Measurements from ENCODE around the gene DENND6B. TPM values are rescaled to one million over a fixed set of nuclear protein-coding genes. Genes with fewer than 3 reads are reported as not detected.

The DENND6B gene
- total RNA-seq, 1 donor from 2014 or later: 7.7 TPM

DNA sequence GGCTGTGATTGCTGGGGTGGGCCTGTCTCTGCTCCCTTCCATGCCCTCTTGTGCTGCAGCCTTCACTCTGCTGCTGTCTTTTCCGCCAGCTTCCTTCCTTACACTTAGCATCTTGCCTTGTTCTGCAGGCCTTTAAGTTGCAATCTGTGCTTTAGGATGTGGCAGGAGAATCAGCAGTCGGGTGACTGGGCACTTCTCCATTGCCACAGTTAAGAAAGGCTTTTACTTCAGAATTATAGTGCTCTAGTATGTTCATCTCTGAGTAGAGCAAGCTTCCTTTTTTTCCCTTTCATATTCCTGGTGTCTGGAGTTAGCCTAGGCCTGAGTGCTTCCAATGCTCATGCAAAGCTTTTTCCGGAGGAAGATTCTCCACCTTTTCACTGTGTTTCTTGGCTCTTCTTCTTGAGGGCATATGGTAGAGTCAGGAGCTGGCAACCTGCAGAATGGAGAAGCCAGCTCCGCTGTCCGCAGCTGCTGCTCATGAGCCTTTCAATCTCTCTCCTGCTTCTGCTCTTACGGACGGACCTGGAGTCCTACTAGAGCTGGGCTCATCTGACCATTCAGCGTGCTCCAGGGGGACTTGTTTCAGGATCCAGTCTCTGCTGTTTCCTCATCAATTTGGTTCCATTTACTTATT lies 36.5 kb upstream of the DENND6B start:
- Mint-ChIP-seq H3K4me1 (ENCODE audit: low read depth) (peaks cover 21% of the 10 kb centered on the region), H3K4me3 (ENCODE audit: unreplicated experiment) (no peak overlapping the region), H3K9me3 (ENCODE audit: low read depth) (no peaks in the 10 kb centered on the region), H3K36me3 (ENCODE audit: low read depth) (peaks cover 6% of the 10 kb centered on the region), H3K27ac (ENCODE audit: unreplicated experiment) (no peak overlapping the region), H3K27me3 (ENCODE audit: low read depth) (no peaks in the 10 kb centered on the region)
- DNase-seq (ENCODE audit: low spot score): no peak
- no peak for TF ChIP-seq CTCF (IDR thresholded peaks at IDR 0.05)

DNA sequence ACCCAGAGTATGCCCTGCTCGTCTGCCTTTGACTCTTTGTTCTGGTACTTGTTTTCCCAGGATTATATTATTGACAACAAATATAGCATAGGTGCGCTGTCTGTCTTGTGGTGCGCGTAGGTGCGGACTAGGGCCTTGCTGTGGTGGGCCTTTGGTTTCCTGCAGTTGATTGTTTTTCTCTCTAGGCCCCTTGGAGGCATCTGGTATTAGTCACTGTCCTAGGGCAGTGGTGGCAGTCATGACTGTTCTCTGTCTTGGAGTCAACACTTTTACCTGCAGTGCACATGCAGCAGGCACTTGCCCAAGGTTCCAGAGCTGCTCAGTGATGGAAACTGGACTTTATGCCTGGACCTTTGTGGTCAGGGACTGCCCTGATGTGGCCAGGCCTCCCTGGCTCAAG lies 34.9 kb upstream of the DENND6B start:
- no peak overlapping the region for H3K4me3 Mint-ChIP-seq (ENCODE audit: unreplicated experiment)
- H3K4me1 Mint-ChIP-seq (ENCODE audit: low read depth): peaks cover 15% of the 10 kb centered on the region
- H3K27ac Mint-ChIP-seq (ENCODE audit: unreplicated experiment): no peak overlapping the region
- no peaks in the 10 kb centered on the region for H3K9me3 Mint-ChIP-seq (ENCODE audit: low read depth)
- H3K36me3 Mint-ChIP-seq (ENCODE audit: low read depth): peaks cover 3% of the 10 kb centered on the region
- no peak for TF ChIP-seq CTCF (IDR thresholded peaks at IDR 0.05)
- H3K27me3 Mint-ChIP-seq (ENCODE audit: low read depth): no peaks in the 10 kb centered on the region
- no peak for DNase-seq (ENCODE audit: low spot score)

DNA sequence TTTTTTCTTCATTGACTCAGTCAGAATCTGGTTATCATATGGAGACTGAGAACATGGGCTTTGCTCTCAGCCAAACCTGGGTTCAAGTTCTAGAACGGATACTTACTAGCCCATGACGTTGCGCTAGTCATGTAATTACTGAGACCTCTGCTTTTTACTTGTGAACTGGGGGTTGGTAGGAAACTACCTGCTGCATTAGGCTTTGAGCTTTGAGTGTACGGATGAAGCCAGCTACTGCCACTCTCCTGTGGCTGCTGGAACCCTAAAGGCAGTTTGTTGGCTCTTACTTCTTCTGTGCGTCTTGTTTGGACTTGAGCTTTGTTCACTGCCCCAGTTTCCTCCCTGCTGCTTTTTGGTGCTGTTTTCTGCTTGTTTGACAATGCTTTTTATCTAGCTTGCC lies 34.4 kb upstream of the DENND6B start:
- no peaks in the 10 kb centered on the region for H3K9me3 Mint-ChIP-seq (ENCODE audit: low read depth)
- no peak for TF ChIP-seq CTCF (IDR thresholded peaks at IDR 0.05)
- peaks cover 3% of the 10 kb centered on the region for H3K36me3 Mint-ChIP-seq (ENCODE audit: low read depth)
- no peak for DNase-seq (ENCODE audit: low spot score)
- no peak overlapping the region for H3K4me3 Mint-ChIP-seq (ENCODE audit: unreplicated experiment)
- peaks cover 10% of the 10 kb centered on the region for H3K4me1 Mint-ChIP-seq (ENCODE audit: low read depth)
- H3K27me3 Mint-ChIP-seq (ENCODE audit: low read depth): no peaks in the 10 kb centered on the region
- H3K27ac Mint-ChIP-seq (ENCODE audit: unreplicated experiment): no peak overlapping the region

DNA sequence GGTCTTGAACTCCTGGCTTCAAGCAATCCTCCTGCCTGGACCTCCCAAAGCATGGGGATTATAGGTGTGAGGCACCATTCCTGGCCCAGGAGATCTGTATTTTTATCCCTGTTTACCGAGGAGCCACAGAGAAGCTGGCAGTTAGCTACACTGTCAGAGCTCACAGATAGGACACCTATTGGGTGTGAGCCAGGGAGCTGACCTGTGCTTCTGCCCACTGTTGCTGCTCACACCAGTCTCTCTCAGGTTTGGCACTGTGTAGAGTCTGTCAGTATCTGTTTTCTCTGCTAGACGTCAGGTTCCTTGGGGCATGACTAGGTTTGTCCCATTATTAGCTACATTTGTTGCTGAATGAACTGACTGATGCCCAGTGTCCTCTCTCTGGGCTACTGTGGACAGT lies 33.8 kb upstream of the DENND6B start:
- Mint-ChIP-seq H3K9me3 (ENCODE audit: low read depth) (no peaks in the 10 kb centered on the region), H3K27ac (ENCODE audit: unreplicated experiment) (no peak overlapping the region), H3K4me1 (ENCODE audit: low read depth) (peaks cover 6% of the 10 kb centered on the region), H3K27me3 (ENCODE audit: low read depth) (no peaks in the 10 kb centered on the region), H3K36me3 (ENCODE audit: low read depth) (peaks cover 3% of the 10 kb centered on the region), H3K4me3 (ENCODE audit: unreplicated experiment) (no peak overlapping the region)
- TF ChIP-seq CTCF (IDR thresholded peaks at IDR 0.05): no peak
- DNase-seq (ENCODE audit: low spot score): no peak

DNA sequence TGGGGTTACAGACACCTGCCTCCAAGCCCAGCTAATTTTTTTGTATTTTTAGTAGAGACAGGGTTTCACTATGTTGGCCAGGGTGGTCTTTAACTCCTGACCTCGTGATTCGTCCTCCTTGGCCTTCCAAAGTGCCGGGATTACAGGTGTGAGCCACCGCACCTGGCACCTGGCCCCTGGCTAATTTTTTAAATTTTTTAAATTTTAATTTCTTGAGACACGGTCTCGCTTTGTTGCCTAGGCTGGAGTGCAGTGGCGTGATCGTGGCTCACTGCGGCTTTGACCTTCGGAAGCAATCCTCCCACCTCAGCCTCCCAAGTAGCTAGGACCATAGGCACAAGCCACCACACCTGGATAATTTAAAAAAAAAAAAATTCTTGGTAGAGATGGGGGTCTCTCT lies 30.9 kb upstream of the DENND6B start:
- DNase-seq (ENCODE audit: low spot score): no peak
- Mint-ChIP-seq H3K36me3 (ENCODE audit: low read depth) (peaks cover 6% of the 10 kb centered on the region), H3K27ac (ENCODE audit: unreplicated experiment) (no peak overlapping the region), H3K4me1 (ENCODE audit: low read depth) (peaks cover 6% of the 10 kb centered on the region), H3K27me3 (ENCODE audit: low read depth) (no peaks in the 10 kb centered on the region), H3K4me3 (ENCODE audit: unreplicated experiment) (no peak overlapping the region), H3K9me3 (ENCODE audit: low read depth) (no peaks in the 10 kb centered on the region)
- TF ChIP-seq CTCF (IDR thresholded peaks at IDR 0.05): no peak

Data from chondrocyte (in vitro differentiated cells).